WTC11 (cell line): Measurements from ENCODE around the gene FAM9C. TPM values are rescaled to one million over a fixed set of nuclear protein-coding genes. Genes with fewer than 3 reads are reported as not detected.

ENCODE experiments used
- ATAC-seq: fragments of 200-7000 bp; cut with Tn5 transposase; 2 replicates; pipeline ENCODE4 v1.10.0; 2021; ENCODE audit warnings: mild to moderate bottlenecking, moderate library complexity
- CTCF ChIA-PET: fragments of 300-600 bp; sonication (Branson Sonifier 250); formaldehyde crosslinking; loops from one replicate; lab custom pipeline; 2021; ENCODE audit warnings: antibody characterized with exemption; lab: Charles Lee
- POLR2A ChIA-PET: fragments of 350-600 bp; sonication (Branson Sonifier 250); formaldehyde crosslinking; loops from one replicate; lab custom pipeline; 2021; ENCODE audit warnings: antibody characterized with exemption; lab: Charles Lee
- DNase-seq: peaks from one replicate; pipeline ENCODE4 v3.0.0; 2021; ENCODE audit warnings: low spot score
- H3K27ac Mint-ChIP-seq: 2 replicates; pipeline ENCODE4 v1.8.0; 2021; ENCODE audit warnings: mixed read lengths
- H3K27me3 Mint-ChIP-seq: 2 replicates; pipeline ENCODE4 v1.8.0; 2021; ENCODE audit warnings: low read depth, mild to moderate bottlenecking, moderate library complexity, mixed read lengths
- H3K36me3 Mint-ChIP-seq: 2 replicates; pipeline ENCODE4 v1.8.0; 2021; ENCODE audit warnings: mixed read lengths
- H3K4me1 Mint-ChIP-seq: 2 replicates; pipeline ENCODE4 v1.8.0; 2022; ENCODE audit warnings: mixed read lengths
- H3K4me3 Mint-ChIP-seq: 2 replicates; pipeline ENCODE4 v1.8.0; 2021; ENCODE audit warnings: mild to moderate bottlenecking, moderate library complexity, mixed read lengths
- H3K9me3 Mint-ChIP-seq: 2 replicates; pipeline ENCODE4 v1.8.0; 2021; ENCODE audit warnings: mixed read lengths
- ATF3 ChIP-seq: sonication (generic); formaldehyde crosslinking; conservative IDR thresholded peaks from 2 replicates; pipeline ENCODE4 v1.8.1; 2022; ENCODE audit warnings: mild to moderate bottlenecking, missing genetic modification reagents
- CBFB ChIP-seq: sonication (generic); formaldehyde crosslinking; IDR thresholded peaks from 2 replicates; pipeline ENCODE4 v1.8.1; 2022; ENCODE audit warnings: mild to moderate bottlenecking, low read depth, missing genetic modification reagents
- CDX4 ChIP-seq: fragments of 250-450 bp; sonication (Bioruptor Pico); IDR thresholded peaks from 2 replicates; pipeline ENCODE4 v1.9.0; 2021; ENCODE audit warnings: moderate library complexity, mild to moderate bottlenecking, inconsistent platforms, borderline replicate concordance
- CREM ChIP-seq: sonication (generic); formaldehyde crosslinking; IDR thresholded peaks from 2 replicates; pipeline ENCODE4 v1.8.1; 2022; ENCODE audit warnings: mild to moderate bottlenecking, missing genetic modification reagents, moderate library complexity
- CTCF ChIP-seq: fragments of 200-600 bp; IDR thresholded peaks from 2 replicates; pipeline ENCODE4 v1.8.0; 2022; ENCODE audit warnings: antibody characterized with exemption
- E2F5 ChIP-seq: sonication (generic); formaldehyde crosslinking; IDR thresholded peaks from 2 replicates; pipeline ENCODE4 v1.8.1; 2022; ENCODE audit warnings: mild to moderate bottlenecking, moderate library complexity, missing genetic modification reagents
- ETV6 ChIP-seq: sonication (generic); formaldehyde crosslinking; IDR thresholded peaks from 2 replicates; pipeline ENCODE4 v1.8.1; 2022; ENCODE audit warnings: mild to moderate bottlenecking, missing genetic modification reagents
- FOXJ3 ChIP-seq: sonication (generic); formaldehyde crosslinking; IDR thresholded peaks from 2 replicates; pipeline ENCODE4 v1.9.0; 2021; ENCODE audit warnings: missing genetic modification reagents, mild to moderate bottlenecking, borderline replicate concordance
- IRF1 ChIP-seq: sonication (generic); formaldehyde crosslinking; IDR thresholded peaks from 2 replicates; pipeline ENCODE4 v1.8.0; 2023; ENCODE audit warnings: missing genetic modification reagents
- NFATC4 ChIP-seq: fragments of 250-450 bp; sonication (Bioruptor Pico); IDR thresholded peaks from 2 replicates; pipeline ENCODE4 v1.9.0; 2021; ENCODE audit warnings: mild to moderate bottlenecking
- NR3C1 ChIP-seq: sonication (generic); formaldehyde crosslinking; conservative IDR thresholded peaks from 2 replicates; pipeline ENCODE4 v1.8.1; 2023; ENCODE audit warnings: low read depth, mild to moderate bottlenecking, missing genetic modification reagents
- TEAD1 ChIP-seq: sonication (generic); formaldehyde crosslinking; IDR thresholded peaks from 2 replicates; pipeline ENCODE4 v1.8.0; 2022; ENCODE audit warnings: mild to moderate bottlenecking, missing genetic modification reagents
- TEAD4 ChIP-seq: sonication (generic); formaldehyde crosslinking; IDR thresholded peaks from 2 replicates; pipeline ENCODE4 v1.8.0; 2022; ENCODE audit warnings: mild to moderate bottlenecking, missing genetic modification reagents
- TP53 ChIP-seq: sonication (generic); formaldehyde crosslinking; IDR thresholded peaks from 2 replicates; pipeline ENCODE4 v1.8.1; 2023; ENCODE audit warnings: mild to moderate bottlenecking, missing genetic modification reagents
- ZNF232 ChIP-seq: sonication (generic); formaldehyde crosslinking; IDR thresholded peaks from 2 replicates; pipeline ENCODE4 v1.8.0; 2022; ENCODE audit warnings: mild to moderate bottlenecking, missing genetic modification reagents
- ZNF423 ChIP-seq: fragments of 250-450 bp; sonication (Bioruptor Pico); IDR thresholded peaks from 2 replicates; pipeline ENCODE4 v2.1.2; 2022; ENCODE audit warnings: mild to moderate bottlenecking, moderate library complexity
- ZNF671 ChIP-seq: fragments of 250-450 bp; sonication (Bioruptor Pico); IDR thresholded peaks from 2 replicates; pipeline ENCODE4 v1.8.0; 2021; ENCODE audit warnings: mild to moderate bottlenecking
- total RNA-seq: library from RNA; stranded (reverse); gene quantifications from 3 replicates; pipeline ENCODE4 v1.2.3, GENCODE V29; 2021
- TF ChIP-seq, protein P1 (sequence below): sonication (generic); formaldehyde crosslinking; IDR thresholded peaks from 2 replicates; pipeline ENCODE4 v1.8.0; 2022; ENCODE audit warnings: mild to moderate bottlenecking, missing genetic modification reagents
- TF ChIP-seq, protein P2 (sequence below): fragments of 250-450 bp; sonication (Bioruptor Pico); IDR thresholded peaks from 2 replicates; pipeline ENCODE4 v2.1.2; 2022; ENCODE audit warnings: mild to moderate bottlenecking, moderate library complexity
- TF ChIP-seq, protein P3 (sequence below): sonication (generic); formaldehyde crosslinking; IDR thresholded peaks from 2 replicates; pipeline ENCODE4 v1.8.0; 2022; ENCODE audit warnings: mild to moderate bottlenecking, missing genetic modification reagents
- TF ChIP-seq, protein P4 (sequence below): sonication (generic); formaldehyde crosslinking; IDR thresholded peaks from 2 replicates; pipeline ENCODE4 v1.8.1; 2023; ENCODE audit warnings: mild to moderate bottlenecking, missing genetic modification reagents

The FAM9C gene
- total RNA-seq, 1 experiment from 2014 or later = 0.28 TPM

DNA sequence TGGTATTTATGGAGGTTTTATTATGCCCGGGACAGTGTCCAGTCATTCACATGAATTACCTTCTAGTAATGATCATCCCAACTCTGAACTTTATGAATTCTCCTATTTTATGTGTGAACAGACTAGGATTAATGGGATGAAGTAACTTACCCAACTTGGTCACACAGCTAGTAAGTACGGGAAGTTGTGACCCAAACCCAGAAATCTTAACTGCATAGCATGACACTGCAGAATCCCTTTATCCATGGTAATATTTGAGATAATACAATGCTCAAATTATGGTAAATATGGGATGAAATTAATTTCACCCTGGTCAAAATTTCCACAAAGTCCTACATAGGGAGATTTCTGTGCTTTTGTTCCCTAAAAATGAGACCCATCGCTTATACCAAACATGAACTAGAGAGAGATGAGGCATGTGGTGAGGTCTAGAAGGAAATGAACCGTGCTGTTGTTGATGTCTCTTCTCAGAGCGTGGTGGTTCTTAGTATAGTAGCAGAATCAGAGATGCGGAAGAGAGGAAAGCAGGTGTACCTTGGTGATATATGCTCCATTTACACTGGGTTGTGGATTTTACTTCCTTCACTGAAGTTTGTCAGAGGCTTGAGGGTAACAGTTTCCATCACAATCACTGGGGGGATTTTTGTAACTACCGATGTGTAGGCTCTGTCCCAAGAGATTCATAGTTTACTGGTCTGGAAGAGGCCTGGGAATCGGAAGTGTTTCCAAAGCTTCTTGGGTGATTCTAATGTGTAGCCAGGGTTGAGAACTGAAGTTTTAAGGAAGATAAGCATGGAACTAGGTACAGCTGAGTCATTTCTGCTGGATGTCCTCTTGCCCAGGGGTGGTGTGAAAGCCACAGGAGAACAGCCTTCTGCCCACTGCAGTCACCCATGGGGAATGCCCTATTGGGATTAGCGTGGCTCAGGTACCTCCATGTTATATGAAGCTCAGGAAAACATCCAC lies 30.2 kb upstream of the FAM9C start (continued):
- TF ChIP-seq IRF1 (no peak), CBFB (CRISPR knock-in tag) (no peak), ZNF232 (CRISPR knock-in tag) (no peak), TEAD4 (no peak), E2F5 (no peak), ETV6 (no peak), FOXJ3 (CRISPR knock-in tag) (no peak)
- TF ChIP-seq, protein P1, sequence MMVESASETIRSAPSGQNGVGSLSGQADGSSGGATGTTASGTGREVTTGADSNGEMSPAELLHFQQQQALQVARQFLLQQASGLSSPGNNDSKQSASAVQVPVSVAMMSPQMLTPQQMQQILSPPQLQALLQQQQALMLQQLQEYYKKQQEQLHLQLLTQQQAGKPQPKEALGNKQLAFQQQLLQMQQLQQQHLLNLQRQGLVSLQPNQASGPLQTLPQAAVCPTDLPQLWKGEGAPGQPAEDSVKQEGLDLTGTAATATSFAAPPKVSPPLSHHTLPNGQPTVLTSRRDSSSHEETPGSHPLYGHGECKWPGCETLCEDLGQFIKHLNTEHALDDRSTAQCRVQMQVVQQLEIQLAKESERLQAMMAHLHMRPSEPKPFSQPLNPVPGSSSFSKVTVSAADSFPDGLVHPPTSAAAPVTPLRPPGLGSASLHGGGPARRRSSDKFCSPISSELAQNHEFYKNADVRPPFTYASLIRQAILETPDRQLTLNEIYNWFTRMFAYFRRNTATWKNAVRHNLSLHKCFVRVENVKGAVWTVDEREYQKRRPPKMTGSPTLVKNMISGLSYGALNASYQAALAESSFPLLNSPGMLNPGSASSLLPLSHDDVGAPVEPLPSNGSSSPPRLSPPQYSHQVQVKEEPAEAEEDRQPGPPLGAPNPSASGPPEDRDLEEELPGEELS (CRISPR knock-in tag) = no peak
- TF ChIP-seq, protein P2, sequence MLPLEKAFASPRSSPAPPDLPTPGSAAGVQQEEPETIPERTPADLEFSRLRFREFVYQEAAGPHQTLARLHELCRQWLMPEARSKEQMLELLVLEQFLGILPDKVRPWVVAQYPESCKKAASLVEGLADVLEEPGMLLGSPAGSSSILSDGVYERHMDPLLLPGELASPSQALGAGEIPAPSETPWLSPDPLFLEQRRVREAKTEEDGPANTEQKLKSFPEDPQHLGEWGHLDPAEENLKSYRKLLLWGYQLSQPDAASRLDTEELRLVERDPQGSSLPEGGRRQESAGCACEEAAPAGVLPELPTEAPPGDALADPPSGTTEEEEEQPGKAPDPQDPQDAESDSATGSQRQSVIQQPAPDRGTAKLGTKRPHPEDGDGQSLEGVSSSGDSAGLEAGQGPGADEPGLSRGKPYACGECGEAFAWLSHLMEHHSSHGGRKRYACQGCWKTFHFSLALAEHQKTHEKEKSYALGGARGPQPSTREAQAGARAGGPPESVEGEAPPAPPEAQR = no peak

- H3K4me1 Mint-ChIP-seq = 0 out of 2 replicates have a peak, but pooled peaks cover 4% of the 10 kb centered on the region
- TF ChIP-seq NR3C1 = no peak
- no peak for TF ChIP-seq TP53
- TF ChIP-seq, protein P3, sequence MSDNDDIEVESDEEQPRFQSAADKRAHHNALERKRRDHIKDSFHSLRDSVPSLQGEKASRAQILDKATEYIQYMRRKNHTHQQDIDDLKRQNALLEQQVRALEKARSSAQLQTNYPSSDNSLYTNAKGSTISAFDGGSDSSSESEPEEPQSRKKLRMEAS = no peak
- TF ChIP-seq TEAD1 (CRISPR knock-in tag) = no peak
- TF ChIP-seq ZNF423 (CRISPR knock-in tag) = no peak
- TF ChIP-seq CDX4 (CRISPR knock-in tag) = no peak
- TF ChIP-seq, protein P4, sequence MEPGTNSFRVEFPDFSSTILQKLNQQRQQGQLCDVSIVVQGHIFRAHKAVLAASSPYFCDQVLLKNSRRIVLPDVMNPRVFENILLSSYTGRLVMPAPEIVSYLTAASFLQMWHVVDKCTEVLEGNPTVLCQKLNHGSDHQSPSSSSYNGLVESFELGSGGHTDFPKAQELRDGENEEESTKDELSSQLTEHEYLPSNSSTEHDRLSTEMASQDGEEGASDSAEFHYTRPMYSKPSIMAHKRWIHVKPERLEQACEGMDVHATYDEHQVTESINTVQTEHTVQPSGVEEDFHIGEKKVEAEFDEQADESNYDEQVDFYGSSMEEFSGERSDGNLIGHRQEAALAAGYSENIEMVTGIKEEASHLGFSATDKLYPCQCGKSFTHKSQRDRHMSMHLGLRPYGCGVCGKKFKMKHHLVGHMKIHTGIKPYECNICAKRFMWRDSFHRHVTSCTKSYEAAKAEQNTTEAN (CRISPR knock-in tag) = no peak
- TF ChIP-seq NFATC4 (CRISPR knock-in tag) = no peak
- TF ChIP-seq CTCF = no peak
- TF ChIP-seq ATF3 (CRISPR knock-in tag) = no peak
- no peak for TF ChIP-seq ZNF671
- TF ChIP-seq CBFB (CRISPR knock-in tag) = no peak
- TF ChIP-seq CREM = no peak
- peaks cover 9% of the 10 kb centered on the region for H3K9me3 Mint-ChIP-seq
- ATAC-seq = no peak
- DNase-seq = no peak
- no peak overlapping the region for H3K27ac Mint-ChIP-seq
- ChIA-PET CTCF (no interaction called here), POLR2A (no interaction called here)
- H3K36me3 Mint-ChIP-seq = peaks cover 4% of the 10 kb centered on the region
- H3K4me3 Mint-ChIP-seq = no peak overlapping the region
- H3K27me3 Mint-ChIP-seq = no peaks in the 10 kb centered on the region
Observed at GRCh38 chrX:13069771-13070416, 25.5 kb upstream of the FAM9C start.
